DND-41 (cell line): Measurements from ENCODE around the gene CHN1.

Experiments
- ATAC-seq: fragments of 200-7000 bp; cut with Tn5 transposase; 3 replicates; pipeline ENCODE4 v1.9.1; 2021; ENCODE audit warnings: low read depth; ENCODE audit not compliant: insufficient read depth
- DNase-seq: peaks from one replicate; pipeline ENCODE4 v3.0.0-alpha.2; 2020
- H2AFZ ChIP-seq: 2 replicates; pipeline ENCODE4 v1.6.0; 2012; ENCODE audit warnings: low read depth, low read length
- H3K27ac ChIP-seq: 2 replicates; pipeline ENCODE4 v1.5.1; 2012; ENCODE audit warnings: low read length, inconsistent platforms
- H3K27me3 ChIP-seq: fragments of 200-600 bp; sonication (generic); 2 replicates; pipeline ENCODE4 v1.6.0; 2012; ENCODE audit warnings: low read length, mild to moderate bottlenecking, inconsistent platforms; ENCODE audit not compliant: insufficient read depth, poor library complexity
- H3K36me3 ChIP-seq: 2 replicates; pipeline ENCODE4 v1.5.1; 2012; ENCODE audit warnings: low read length, inconsistent platforms; ENCODE audit not compliant: insufficient read depth
- H3K4me1 ChIP-seq: 2 replicates; pipeline ENCODE4 v1.5.1; 2012; ENCODE audit warnings: mild to moderate bottlenecking, low read length; ENCODE audit not compliant: insufficient read depth
- H3K4me2 ChIP-seq: 2 replicates; pipeline ENCODE4 v1.6.0; 2012; ENCODE audit warnings: mild to moderate bottlenecking, moderate library complexity, low read length, inconsistent platforms; ENCODE audit not compliant: insufficient read depth
- H3K4me3 ChIP-seq, 2 experiments: fragments of 200-600 bp in 1 of 2; shearing (Covaris generic) in 1 of 2; 2 replicates each; pipeline ENCODE4 v1.5.1; 2012 to 2016; ENCODE audit warnings: inconsistent platforms in 2 of 2, low read length in 2 of 2, mild to moderate bottlenecking in 2 of 2, low read depth in 1 of 2, moderate library complexity in 1 of 2
- H3K79me2 ChIP-seq: 2 replicates; pipeline ENCODE4 v1.6.0; 2012; ENCODE audit warnings: low read length, inconsistent platforms; ENCODE audit not compliant: insufficient read depth
- H3K9ac ChIP-seq: 2 replicates; pipeline ENCODE4 v1.6.0; 2012; ENCODE audit warnings: low read depth, mild to moderate bottlenecking, inconsistent platforms, low read length, moderate library complexity
- H3K9me3 ChIP-seq: 2 replicates; pipeline ENCODE4 v1.5.1; 2012; ENCODE audit warnings: low read length, moderate library complexity, mild to moderate bottlenecking, inconsistent platforms; ENCODE audit not compliant: insufficient read depth, severe bottlenecking
- H4K20me1 ChIP-seq: 2 replicates; pipeline ENCODE4 v1.6.0; 2012; ENCODE audit warnings: low read length; ENCODE audit not compliant: insufficient read depth
- EZH2 ChIP-seq: IDR thresholded peaks from 3 replicates; pipeline ENCODE4 v1.6.1; 2012; ENCODE audit warnings: borderline replicate concordance, low read depth, mild to moderate bottlenecking, moderate library complexity, low read length, inconsistent platforms; ENCODE audit not compliant: severe bottlenecking
- TF ChIP-seq, protein P1 (sequence below): IDR thresholded peaks from 2 replicates; pipeline ENCODE4 v1.5.1; 2012; ENCODE audit warnings: borderline replicate concordance, low read length, moderate library complexity, mild to moderate bottlenecking; ENCODE audit not compliant: poor library complexity, severe bottlenecking; ENCODE audit errors: extremely low read depth

Gene CHN1

DNA sequence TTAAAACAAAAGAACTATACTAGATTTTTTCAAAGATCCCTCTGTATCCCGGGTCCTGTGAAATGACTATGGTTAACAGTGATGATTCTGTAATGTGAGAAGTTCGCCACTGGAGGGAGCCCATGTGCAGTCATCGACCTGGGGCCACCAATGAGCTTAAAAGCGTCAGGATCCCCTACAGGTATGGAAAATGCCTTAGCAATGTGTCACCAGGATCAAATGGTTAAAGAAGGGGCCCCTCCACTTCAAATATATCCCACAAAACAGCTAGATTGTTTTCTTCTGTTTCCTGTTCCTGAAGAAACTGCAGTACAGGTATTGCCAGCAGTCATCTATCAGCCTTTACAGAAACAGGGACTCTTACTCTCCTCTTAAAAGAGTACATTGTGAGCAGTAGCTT lies 256.2 kb downstream of the CHN1 start:
- Histone ChIP-seq H3K27ac (no peak overlapping the region), H3K9ac (no peak overlapping the region), H3K4me1 (no peaks in the 10 kb centered on the region), H3K4me3 (no peak overlapping the region), H4K20me1 (no peaks in the 10 kb centered on the region), H3K79me2 (no peaks in the 10 kb centered on the region), H3K36me3 (no peaks in the 10 kb centered on the region), H3K4me2 (no peak overlapping the region), H3K27me3 (peaks cover 6% of the 10 kb centered on the region), H2AFZ (no peak overlapping the region), H3K9me3 (no peaks in the 10 kb centered on the region)
- TF ChIP-seq, protein P1, sequence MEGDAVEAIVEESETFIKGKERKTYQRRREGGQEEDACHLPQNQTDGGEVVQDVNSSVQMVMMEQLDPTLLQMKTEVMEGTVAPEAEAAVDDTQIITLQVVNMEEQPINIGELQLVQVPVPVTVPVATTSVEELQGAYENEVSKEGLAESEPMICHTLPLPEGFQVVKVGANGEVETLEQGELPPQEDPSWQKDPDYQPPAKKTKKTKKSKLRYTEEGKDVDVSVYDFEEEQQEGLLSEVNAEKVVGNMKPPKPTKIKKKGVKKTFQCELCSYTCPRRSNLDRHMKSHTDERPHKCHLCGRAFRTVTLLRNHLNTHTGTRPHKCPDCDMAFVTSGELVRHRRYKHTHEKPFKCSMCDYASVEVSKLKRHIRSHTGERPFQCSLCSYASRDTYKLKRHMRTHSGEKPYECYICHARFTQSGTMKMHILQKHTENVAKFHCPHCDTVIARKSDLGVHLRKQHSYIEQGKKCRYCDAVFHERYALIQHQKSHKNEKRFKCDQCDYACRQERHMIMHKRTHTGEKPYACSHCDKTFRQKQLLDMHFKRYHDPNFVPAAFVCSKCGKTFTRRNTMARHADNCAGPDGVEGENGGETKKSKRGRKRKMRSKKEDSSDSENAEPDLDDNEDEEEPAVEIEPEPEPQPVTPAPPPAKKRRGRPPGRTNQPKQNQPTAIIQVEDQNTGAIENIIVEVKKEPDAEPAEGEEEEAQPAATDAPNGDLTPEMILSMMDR = peak; percentile 85
- no peak for TF ChIP-seq EZH2
- ATAC-seq (peak; percentile 95), DNase-seq (peak; percentile 73)
